HG02678 (cell line): ENCODE measurements around the gene LUC7L.
A peak's percentile ranks its signal among the peaks of the same experiment; 100 is the strongest.
"Not testable (repeated sequence)": the region's sequence is repeated elsewhere in the genome, so short reads cannot be mapped to it uniquely, and the experiment has no call there.

Experiments used
- ATAC-seq: cut with Tn5 transposase; IDR thresholded peaks from one replicate; pipeline ENCODE4 v1.9.1; 2021; ENCODE audit warnings: mild to moderate bottlenecking, moderate library complexity; ENCODE audit not compliant: unreplicated experiment

Gene LUC7L

GRCh38 chr16:228852-229730 is at the start of gene LUC7L:
Gene LUC7L (minus strand): TSS chr16:229449. CDS start chr16:229339, 110 bp downstream.
- ATAC-seq: peak; percentile 86

GRCh38 chr16:278863-279366 is 49.7 kb upstream of the LUC7L start:
- ATAC-seq: no peak

GRCh38 chr16:276426-277077 is 47.3 kb upstream of the LUC7L start:
- no peak for ATAC-seq

- no peak for ATAC-seq
Measured at GRCh38 chr16:275786-276232, 46.6 kb upstream of the LUC7L start, which contains the start of gene RGS11. Gene RGS11 (minus strand): TSS chr16:275944. CDS start chr16:275911, 33 bp downstream.

- ATAC-seq: no peak
Measured at GRCh38 chr16:275041-275641, 45.9 kb upstream of the LUC7L start.

GRCh38 chr16:273547-274421 is 44.5 kb upstream of the LUC7L start:
- no peak for ATAC-seq

- ATAC-seq: no peak
Measured at GRCh38 chr16:272633-273546, 43.6 kb upstream of the LUC7L start.

- ATAC-seq: no peak
Measured at GRCh38 chr16:270381-271255, 41.4 kb upstream of the LUC7L start.

GRCh38 chr16:269061-269796 is 40.0 kb upstream of the LUC7L start:
- ATAC-seq: no peak

GRCh38 chr16:268141-269053 is 39.1 kb upstream of the LUC7L start:
- no peak for ATAC-seq

- ATAC-seq: not testable (repeated sequence)
Measured at GRCh38 chr16:267562-267961, 38.3 kb upstream of the LUC7L start.

- ATAC-seq: no peak
Measured at GRCh38 chr16:266258-267164, 37.3 kb upstream of the LUC7L start.

GRCh38 chr16:265711-266110 is 36.5 kb upstream of the LUC7L start:
- ATAC-seq: no peak

GRCh38 chr16:265002-265529 is 35.8 kb upstream of the LUC7L start:
- ATAC-seq: no peak

- no peak for ATAC-seq
Measured at GRCh38 chr16:264440-264951, 35.2 kb upstream of the LUC7L start.
